AG10803 (cell line): ENCODE results near the gene CPA3.

Source experiments
- DNase-seq: peaks from one replicate; pipeline ENCODE4 v3.0.0; 2010; ENCODE audit warnings: low read depth
- H3K4me3 ChIP-seq: 2 replicates; pipeline ENCODE4 v1.5.1; 2011; ENCODE audit warnings: mild to moderate bottlenecking, low read length, control low read depth
- TF ChIP-seq, protein P1 (sequence below): conservative IDR thresholded peaks from 2 replicates; pipeline ENCODE4 v1.5.1; 2011; ENCODE audit warnings: mild to moderate bottlenecking, low read length, control low read depth, inconsistent platforms

Gene CPA3

DNA sequence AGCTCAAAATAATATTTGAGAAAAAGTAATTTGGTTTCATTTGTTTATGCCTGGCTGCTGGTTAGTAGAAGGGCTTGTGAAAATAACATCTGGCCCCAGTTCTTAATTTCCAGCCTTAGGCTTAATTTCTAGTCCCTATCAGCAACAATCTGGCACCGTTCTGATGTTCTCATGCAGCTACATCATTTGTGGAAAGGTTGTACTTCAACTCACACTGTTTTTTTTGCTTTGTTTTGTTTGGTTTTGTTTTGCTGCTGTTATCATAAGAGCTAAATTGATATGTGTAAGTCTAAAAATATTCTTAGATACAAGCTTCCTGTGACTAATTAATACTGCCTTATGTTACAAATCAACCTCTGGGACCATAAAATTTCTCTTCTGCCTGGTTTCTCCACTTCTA lies 8.9 kb downstream of the CPA3 start:
- DNase-seq, result no peak
- TF ChIP-seq, protein P1, sequence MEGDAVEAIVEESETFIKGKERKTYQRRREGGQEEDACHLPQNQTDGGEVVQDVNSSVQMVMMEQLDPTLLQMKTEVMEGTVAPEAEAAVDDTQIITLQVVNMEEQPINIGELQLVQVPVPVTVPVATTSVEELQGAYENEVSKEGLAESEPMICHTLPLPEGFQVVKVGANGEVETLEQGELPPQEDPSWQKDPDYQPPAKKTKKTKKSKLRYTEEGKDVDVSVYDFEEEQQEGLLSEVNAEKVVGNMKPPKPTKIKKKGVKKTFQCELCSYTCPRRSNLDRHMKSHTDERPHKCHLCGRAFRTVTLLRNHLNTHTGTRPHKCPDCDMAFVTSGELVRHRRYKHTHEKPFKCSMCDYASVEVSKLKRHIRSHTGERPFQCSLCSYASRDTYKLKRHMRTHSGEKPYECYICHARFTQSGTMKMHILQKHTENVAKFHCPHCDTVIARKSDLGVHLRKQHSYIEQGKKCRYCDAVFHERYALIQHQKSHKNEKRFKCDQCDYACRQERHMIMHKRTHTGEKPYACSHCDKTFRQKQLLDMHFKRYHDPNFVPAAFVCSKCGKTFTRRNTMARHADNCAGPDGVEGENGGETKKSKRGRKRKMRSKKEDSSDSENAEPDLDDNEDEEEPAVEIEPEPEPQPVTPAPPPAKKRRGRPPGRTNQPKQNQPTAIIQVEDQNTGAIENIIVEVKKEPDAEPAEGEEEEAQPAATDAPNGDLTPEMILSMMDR, result no peak
- no peak overlapping the region for H3K4me3 ChIP-seq

DNA sequence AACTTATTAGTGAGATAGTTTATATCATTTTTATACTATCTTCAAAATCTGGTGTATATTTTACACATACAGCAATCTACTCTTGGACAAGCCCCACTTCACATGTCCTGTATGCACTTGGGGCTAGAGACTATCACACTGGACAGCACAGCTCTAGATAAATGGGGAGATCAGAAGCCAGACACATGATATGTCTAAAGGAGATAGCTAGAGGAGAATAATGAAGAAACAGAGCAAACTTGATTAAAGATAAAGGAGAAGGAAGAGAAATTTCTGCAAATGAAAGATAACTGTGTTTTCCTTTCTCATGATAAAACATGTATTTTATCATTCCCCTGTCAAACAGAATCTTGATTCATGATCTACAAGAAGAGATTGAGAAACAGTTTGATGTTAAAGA lies 13.0 kb downstream of the CPA3 start:
- TF ChIP-seq, protein P1, result no peak
- no peak for DNase-seq
- no peak overlapping the region for H3K4me3 ChIP-seq

DNA sequence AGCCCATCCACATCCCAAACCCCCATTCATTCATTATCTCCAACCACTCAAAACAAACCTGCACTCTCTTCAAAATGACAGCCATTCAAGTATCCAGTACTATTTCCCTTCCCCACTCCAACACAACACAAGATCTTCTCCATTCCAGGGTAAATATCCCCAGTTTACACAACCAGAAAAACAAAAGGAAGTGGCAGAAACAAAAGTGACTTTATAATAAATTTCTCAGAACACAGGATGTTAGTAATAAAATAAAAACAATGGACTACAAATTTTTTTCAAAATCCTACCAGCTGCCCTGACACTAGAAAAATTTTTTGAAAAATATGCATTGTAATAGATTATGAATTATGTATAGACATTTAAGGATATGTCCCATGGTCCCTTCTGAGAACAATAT lies 14.2 kb downstream of the CPA3 start:
- H3K4me3 ChIP-seq, result no peak overlapping the region
- TF ChIP-seq, protein P1, result no peak
- no peak for DNase-seq

DNA sequence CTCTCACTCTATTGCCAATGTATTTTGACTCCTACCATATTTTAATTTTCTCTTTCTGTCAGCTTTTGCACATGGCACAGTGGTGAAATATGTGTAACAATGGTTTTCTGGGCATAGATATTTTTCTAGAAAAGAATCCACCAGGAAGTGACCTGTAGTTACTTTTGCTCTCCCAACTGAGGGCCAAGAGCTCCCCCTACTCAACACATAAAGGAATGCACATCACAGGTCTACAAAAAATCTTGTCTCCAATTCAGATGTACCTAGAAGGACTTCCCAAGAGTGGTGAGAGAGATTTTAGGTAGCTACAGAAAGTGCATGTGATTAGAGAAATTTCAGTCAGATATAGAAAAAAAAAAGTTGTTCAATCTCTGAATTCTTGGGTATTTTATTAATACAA lies 15.6 kb downstream of the CPA3 start:
- no peak overlapping the region for H3K4me3 ChIP-seq
- TF ChIP-seq, protein P1, result no peak
- DNase-seq, result no peak

DNA sequence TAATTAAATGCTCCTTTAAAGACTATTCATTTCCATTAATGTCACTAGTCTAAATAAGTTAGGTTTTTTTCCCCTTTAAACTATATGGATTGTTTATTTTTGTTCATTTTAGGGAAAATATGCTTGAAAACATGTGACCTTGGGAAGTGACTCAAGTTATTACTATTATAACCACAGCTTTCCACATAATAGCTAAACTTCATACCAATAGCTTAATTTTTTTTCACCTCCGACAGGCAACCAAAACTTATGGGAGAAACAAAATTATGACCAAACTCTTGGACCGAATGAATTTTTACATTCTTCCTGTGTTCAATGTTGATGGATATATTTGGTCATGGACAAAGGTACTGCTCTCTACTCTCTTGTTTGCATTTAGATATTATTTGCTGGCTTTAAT lies 16.2 kb downstream of the CPA3 start:
- TF ChIP-seq, protein P1, result no peak
- DNase-seq, result peak; percentile 56
- H3K4me3 ChIP-seq, result no peak overlapping the region

DNA sequence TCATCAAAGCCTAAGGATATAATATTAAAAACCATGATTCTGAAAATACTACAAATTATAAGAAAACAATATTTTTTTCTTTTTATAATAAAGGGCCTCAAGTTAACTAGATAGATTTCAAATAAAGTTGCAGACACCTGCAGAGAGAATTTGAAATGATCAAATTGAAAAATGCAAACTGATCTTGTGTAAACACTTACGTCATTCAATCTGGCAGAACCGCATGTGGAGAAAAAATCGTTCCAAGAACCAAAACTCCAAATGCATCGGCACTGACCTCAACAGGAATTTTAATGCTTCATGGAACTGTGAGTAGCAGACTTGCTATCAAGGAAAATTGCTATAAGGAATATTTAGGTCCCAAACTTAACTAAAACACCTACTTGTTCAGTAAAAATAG lies 17.2 kb downstream of the CPA3 start:
- H3K4me3 ChIP-seq, result no peak overlapping the region
- TF ChIP-seq, protein P1, result no peak
- DNase-seq, result peak; percentile 72

DNA sequence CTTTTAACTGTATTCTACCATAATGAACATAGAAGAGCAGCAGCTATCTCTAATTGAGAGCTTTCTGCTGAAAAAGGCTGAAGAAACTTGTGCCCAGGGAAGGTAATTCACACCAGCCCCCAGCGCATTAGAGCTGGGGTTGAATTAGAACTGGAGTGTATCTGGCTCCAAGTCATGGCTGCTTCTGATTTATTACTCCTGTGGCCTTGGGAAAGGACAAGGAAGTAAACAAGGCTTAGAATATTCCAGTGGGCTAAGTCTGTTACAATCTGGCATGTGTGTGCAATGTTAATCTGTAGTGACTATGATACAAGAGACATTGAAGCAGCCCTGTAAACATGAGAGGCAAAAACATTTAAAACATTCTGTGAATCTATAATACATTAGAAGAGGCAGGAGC lies 18.1 kb downstream of the CPA3 start:
- H3K4me3 ChIP-seq, result no peak overlapping the region
- TF ChIP-seq, protein P1, result no peak
- no peak for DNase-seq
